HG03558 (cell line): Measurements from ENCODE around the gene MEI1.
"Not testable (repeated sequence)": the region's sequence is repeated elsewhere in the genome, so short reads cannot be mapped to it uniquely, and the experiment has no call there.

Experiments used
- ATAC-seq: cut with Tn5 transposase; IDR thresholded peaks from one replicate; pipeline ENCODE4 v1.9.1; 2021; ENCODE audit warnings: moderate number of reproducible peaks; ENCODE audit not compliant: unreplicated experiment; ENCODE audit errors: extremely low read depth

The MEI1 gene

GRCh38 chr22:41682033-41682807 lies 17.1 kb upstream of the MEI1 start:
- ATAC-seq, result no peak

- ATAC-seq, result no peak
These were observed 16.3 kb upstream of the MEI1 start for GRCh38 chr22:41683052-41683451.

- ATAC-seq, result no peak
These were observed 15.7 kb upstream of the MEI1 start for GRCh38 chr22:41683616-41684015.

GRCh38 chr22:41684194-41684593 lies 15.1 kb upstream of the MEI1 start:
- ATAC-seq, result no peak

GRCh38 chr22:41686890-41687289 lies 12.4 kb upstream of the MEI1 start:
- ATAC-seq, result not testable (repeated sequence)

- no peak for ATAC-seq
These were observed 11.4 kb upstream of the MEI1 start for GRCh38 chr22:41687901-41688364.

- ATAC-seq, result no peak
These were observed 10.7 kb upstream of the MEI1 start, which contains the start of gene SNU13 for GRCh38 chr22:41688365-41689211. Gene SNU13, minus strand, starts transcription at chr22:41688867. Its CDS starts 71 bp downstream, at chr22:41688796.

GRCh38 chr22:41690476-41690875 lies 8.8 kb upstream of the MEI1 start:
- ATAC-seq, result no peak

GRCh38 chr22:41695211-41695610 lies 4.1 kb upstream of the MEI1 start:
- ATAC-seq, result no peak

- no peak for ATAC-seq
These were observed 2.6 kb upstream of the MEI1 start for GRCh38 chr22:41696703-41697102.

GRCh38 chr22:41697126-41697775 lies 2.1 kb upstream of the MEI1 start:
- no peak for ATAC-seq

- ATAC-seq, result no peak
These were observed 733 bp downstream of the MEI1 start for GRCh38 chr22:41700108-41700364.

- ATAC-seq, result no peak
These were observed 3.5 kb downstream of the MEI1 start for GRCh38 chr22:41702763-41703162.

- no peak for ATAC-seq
These were observed 10.0 kb downstream of the MEI1 start for GRCh38 chr22:41709341-41709740.

- ATAC-seq, result no peak
These were observed 13.7 kb downstream of the MEI1 start for GRCh38 chr22:41713004-41713403.

GRCh38 chr22:41722496-41722895 lies 23.2 kb downstream of the MEI1 start:
- ATAC-seq, result no peak

GRCh38 chr22:41725510-41726110 lies 26.3 kb downstream of the MEI1 start:
- no peak for ATAC-seq

GRCh38 chr22:41731609-41732008 lies 32.3 kb downstream of the MEI1 start:
- no peak for ATAC-seq

GRCh38 chr22:41732096-41732772 lies 32.9 kb downstream of the MEI1 start:
- no peak for ATAC-seq

- ATAC-seq, result not testable (repeated sequence)
These were observed 33.9 kb downstream of the MEI1 start for GRCh38 chr22:41733241-41733640.
